ENCODE measurements around the gene PACS2. TPM values are rescaled to one million over a fixed set of nuclear protein-coding genes. Genes with fewer than 3 reads are reported as not detected.

Gene PACS2
- polyA plus RNA-seq, 1 of the 3 experiments (the other 2 are of a cell fraction) = 42.7 TPM

DNA sequence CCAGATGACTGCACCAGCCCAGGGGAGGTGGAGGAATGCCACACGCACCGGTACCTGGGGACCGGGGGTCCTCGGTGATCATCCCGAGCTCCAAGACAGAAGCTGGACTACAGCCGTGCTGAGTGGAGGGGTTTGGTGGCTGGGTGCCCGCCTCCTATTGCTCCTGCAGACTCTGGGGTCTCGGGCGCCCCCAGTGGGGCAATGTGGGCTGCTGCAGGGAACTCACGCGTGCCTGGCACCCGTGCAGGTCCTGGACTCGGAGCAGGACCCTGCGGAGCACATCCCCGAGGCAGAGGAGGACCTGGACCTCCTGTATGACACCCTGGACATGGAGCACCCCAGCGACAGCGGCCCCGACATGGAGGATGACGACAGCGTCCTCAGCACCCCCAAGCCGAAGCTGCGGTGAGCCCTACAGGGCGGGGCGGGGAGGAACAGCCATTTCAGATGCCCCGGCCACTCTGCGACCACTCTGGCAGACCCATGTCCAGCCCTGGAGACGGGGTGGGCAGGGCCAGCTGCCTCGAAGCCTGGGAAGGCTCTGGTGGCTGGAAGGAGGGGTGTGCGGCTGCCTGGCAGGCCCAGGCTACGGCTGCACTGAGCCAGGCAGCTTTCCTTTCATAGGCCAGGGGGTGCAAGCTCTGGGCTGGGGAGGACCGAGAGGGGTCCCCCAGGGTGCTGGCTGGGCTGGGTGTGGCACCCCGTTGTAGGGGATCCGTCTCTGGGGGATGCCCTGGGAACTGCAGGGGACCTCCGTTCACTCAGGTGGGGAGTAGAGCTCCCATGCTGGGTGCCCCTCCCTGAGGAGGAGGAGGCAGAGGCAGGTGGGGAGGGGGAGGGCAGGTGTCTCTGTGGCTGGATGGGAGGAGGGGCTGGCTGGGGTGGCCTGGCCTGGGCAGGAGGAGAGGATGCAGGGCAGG lies 62.2 kb downstream of the PACS2 start:
- no peaks in the 10 kb centered on the region for H3K9me3 ChIP-seq
- H3K79me2 ChIP-seq (ENCODE audit: insufficient read depth) = no peaks in the 10 kb centered on the region
- no peak overlapping the region for H3K27ac ChIP-seq (ENCODE audit: low read depth in 2 of 2, low read length in 1 of 2)
- H3F3A ChIP-seq (replicated peaks; ENCODE audit: insufficient read depth) = no peaks in the 10 kb centered on the region
- no peaks in the 10 kb centered on the region; a peak in 1 of 4 replicates for H3K4me1 ChIP-seq (ENCODE audit: control insufficient read depth in 1 of 2, insufficient read depth in 2 of 2, low read depth in 1 of 2, low read length in 1 of 2)
- H3K4me2 ChIP-seq = no peak overlapping the region
- H4K20me1 ChIP-seq (ENCODE audit: insufficient read depth) = no peaks in the 10 kb centered on the region
- no peaks in the 10 kb centered on the region for H3K27me3 ChIP-seq (ENCODE audit: insufficient read depth)
- TF ChIP-seq CHD2 (IDR thresholded peaks at IDR 0.05; ENCODE audit: low read length, partially characterized antibody) (no peak), RAD21 (IDR thresholded peaks at IDR 0.05; ENCODE audit: low read length) (no peak), FOXJ3 (CRISPR knock-in tag; IDR thresholded peaks at IDR 0.05) (no peak), GATA2 (CRISPR knock-in tag; IDR thresholded peaks at IDR 0.05) (no peak), FOSL2 (IDR thresholded peaks at IDR 0.05; ENCODE audit: borderline replicate concordance, low read depth) (no peak), ELF1 (IDR thresholded peaks at IDR 0.05) (no peak), SMC3 (IDR thresholded peaks at IDR 0.05; ENCODE audit: low read depth, low read length) (no peak), TCF12 (IDR thresholded peaks at IDR 0.05) (no peak), RCOR1 (IDR thresholded peaks at IDR 0.05; ENCODE audit: low read length) (no peak), TEAD4 (IDR thresholded peaks at IDR 0.05; ENCODE audit: borderline replicate concordance, insufficient read depth) (no peak), FOXM1 (IDR thresholded peaks at IDR 0.05; ENCODE audit: low read depth) (no peak)
- TF ChIP-seq, protein P1, sequence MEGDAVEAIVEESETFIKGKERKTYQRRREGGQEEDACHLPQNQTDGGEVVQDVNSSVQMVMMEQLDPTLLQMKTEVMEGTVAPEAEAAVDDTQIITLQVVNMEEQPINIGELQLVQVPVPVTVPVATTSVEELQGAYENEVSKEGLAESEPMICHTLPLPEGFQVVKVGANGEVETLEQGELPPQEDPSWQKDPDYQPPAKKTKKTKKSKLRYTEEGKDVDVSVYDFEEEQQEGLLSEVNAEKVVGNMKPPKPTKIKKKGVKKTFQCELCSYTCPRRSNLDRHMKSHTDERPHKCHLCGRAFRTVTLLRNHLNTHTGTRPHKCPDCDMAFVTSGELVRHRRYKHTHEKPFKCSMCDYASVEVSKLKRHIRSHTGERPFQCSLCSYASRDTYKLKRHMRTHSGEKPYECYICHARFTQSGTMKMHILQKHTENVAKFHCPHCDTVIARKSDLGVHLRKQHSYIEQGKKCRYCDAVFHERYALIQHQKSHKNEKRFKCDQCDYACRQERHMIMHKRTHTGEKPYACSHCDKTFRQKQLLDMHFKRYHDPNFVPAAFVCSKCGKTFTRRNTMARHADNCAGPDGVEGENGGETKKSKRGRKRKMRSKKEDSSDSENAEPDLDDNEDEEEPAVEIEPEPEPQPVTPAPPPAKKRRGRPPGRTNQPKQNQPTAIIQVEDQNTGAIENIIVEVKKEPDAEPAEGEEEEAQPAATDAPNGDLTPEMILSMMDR (IDR thresholded peaks at IDR 0.05) = no peak
- TF ChIP-seq, protein P2, sequence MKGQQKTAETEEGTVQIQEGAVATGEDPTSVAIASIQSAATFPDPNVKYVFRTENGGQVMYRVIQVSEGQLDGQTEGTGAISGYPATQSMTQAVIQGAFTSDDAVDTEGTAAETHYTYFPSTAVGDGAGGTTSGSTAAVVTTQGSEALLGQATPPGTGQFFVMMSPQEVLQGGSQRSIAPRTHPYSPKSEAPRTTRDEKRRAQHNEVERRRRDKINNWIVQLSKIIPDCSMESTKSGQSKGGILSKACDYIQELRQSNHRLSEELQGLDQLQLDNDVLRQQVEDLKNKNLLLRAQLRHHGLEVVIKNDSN (IDR thresholded peaks at IDR 0.05; ENCODE audit: borderline replicate concordance, low read depth) = no peak
- TF ChIP-seq, protein P3, sequence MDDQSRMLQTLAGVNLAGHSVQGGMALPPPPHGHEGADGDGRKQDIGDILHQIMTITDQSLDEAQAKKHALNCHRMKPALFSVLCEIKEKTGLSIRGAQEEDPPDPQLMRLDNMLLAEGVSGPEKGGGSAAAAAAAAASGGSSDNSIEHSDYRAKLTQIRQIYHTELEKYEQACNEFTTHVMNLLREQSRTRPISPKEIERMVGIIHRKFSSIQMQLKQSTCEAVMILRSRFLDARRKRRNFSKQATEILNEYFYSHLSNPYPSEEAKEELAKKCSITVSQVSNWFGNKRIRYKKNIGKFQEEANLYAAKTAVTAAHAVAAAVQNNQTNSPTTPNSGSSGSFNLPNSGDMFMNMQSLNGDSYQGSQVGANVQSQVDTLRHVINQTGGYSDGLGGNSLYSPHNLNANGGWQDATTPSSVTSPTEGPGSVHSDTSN (IDR thresholded peaks at IDR 0.05) = no peak
- TF ChIP-seq, protein P4, sequence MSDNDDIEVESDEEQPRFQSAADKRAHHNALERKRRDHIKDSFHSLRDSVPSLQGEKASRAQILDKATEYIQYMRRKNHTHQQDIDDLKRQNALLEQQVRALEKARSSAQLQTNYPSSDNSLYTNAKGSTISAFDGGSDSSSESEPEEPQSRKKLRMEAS (IDR thresholded peaks at IDR 0.05; ENCODE audit: low read depth) = no peak
- no peak overlapping the region for H2AFZ ChIP-seq (ENCODE audit: low read depth)
- 83% methylated on average over 15 of the region's 34 CpGs for WGBS (ENCODE audit: low lambda C conversion rate)
- no peaks in the 10 kb centered on the region for H3K9me2 ChIP-seq
- peaks cover 0 to 2% of the 10 kb centered on the region in 2 experiments for H3K36me3 ChIP-seq (replicated peaks in 1 of 2; ENCODE audit: control insufficient read depth in 1 of 2, insufficient read depth in 2 of 2, low read length in 1 of 2)
- ChIA-PET POLR2A (no interaction called here), CTCF (interaction anchor here (1.2 to 1.9 kb wide), 2 partner anchors 71 to 113 kb away, joined by 3 to 7 read pairs; no protein-coding TSS in a partner anchor)
- H3K9ac ChIP-seq = no peak overlapping the region
- H3K4me3 ChIP-seq (ENCODE audit: low read depth in 2 of 2, low read length in 1 of 2) = no peak overlapping the region
- no peak for DNase-seq

Measured in SK-N-SH (cell line).